Effector memory CD4-positive, alpha-beta T cell (primary cell): Measurements from ENCODE around the gene RIPOR1.

ENCODE experiments used
- DNase-seq, 3 donors: peaks; one replicate each; pipeline ENCODE4 v3.0.0-alpha.2; 2020
- H3K27ac ChIP-seq: 2 replicates; pipeline ENCODE4 v1.7.0; 2013; ENCODE audit warnings: mild to moderate bottlenecking, low read length, moderate library complexity; ENCODE audit not compliant: insufficient read depth, poor library complexity, severe bottlenecking
- H3K27me3 ChIP-seq: replicated peaks from 2 replicates; pipeline ENCODE4 v1.7.0; 2013; ENCODE audit warnings: mild to moderate bottlenecking, low read length; ENCODE audit not compliant: insufficient read depth, control insufficient read depth, poor library complexity, severe bottlenecking
- H3K36me3 ChIP-seq: 2 replicates; pipeline ENCODE4 v1.7.0; 2013; ENCODE audit warnings: mild to moderate bottlenecking, low read length, moderate library complexity; ENCODE audit not compliant: control insufficient read depth, insufficient read depth
- H3K4me1 ChIP-seq: 2 replicates; pipeline ENCODE4 v1.7.0; 2013; ENCODE audit warnings: low read length, mild to moderate bottlenecking; ENCODE audit not compliant: control insufficient read depth, insufficient read depth, poor library complexity, severe bottlenecking
- H3K4me3 ChIP-seq: 2 replicates; pipeline ENCODE4 v1.7.0; 2013; ENCODE audit warnings: low read length, low read depth, mild to moderate bottlenecking; ENCODE audit not compliant: insufficient read depth, poor library complexity, severe bottlenecking
- H3K9me3 ChIP-seq: 2 replicates; pipeline ENCODE4 v1.7.0; 2013; ENCODE audit warnings: mild to moderate bottlenecking, low read length, moderate library complexity; ENCODE audit not compliant: control insufficient read depth
- total RNA-seq, 3 donors: gene quantifications; one replicate each; lab custom pipeline; 2026; lab: John Stamatoyannopoulos, UW

The RIPOR1 gene, protein sequence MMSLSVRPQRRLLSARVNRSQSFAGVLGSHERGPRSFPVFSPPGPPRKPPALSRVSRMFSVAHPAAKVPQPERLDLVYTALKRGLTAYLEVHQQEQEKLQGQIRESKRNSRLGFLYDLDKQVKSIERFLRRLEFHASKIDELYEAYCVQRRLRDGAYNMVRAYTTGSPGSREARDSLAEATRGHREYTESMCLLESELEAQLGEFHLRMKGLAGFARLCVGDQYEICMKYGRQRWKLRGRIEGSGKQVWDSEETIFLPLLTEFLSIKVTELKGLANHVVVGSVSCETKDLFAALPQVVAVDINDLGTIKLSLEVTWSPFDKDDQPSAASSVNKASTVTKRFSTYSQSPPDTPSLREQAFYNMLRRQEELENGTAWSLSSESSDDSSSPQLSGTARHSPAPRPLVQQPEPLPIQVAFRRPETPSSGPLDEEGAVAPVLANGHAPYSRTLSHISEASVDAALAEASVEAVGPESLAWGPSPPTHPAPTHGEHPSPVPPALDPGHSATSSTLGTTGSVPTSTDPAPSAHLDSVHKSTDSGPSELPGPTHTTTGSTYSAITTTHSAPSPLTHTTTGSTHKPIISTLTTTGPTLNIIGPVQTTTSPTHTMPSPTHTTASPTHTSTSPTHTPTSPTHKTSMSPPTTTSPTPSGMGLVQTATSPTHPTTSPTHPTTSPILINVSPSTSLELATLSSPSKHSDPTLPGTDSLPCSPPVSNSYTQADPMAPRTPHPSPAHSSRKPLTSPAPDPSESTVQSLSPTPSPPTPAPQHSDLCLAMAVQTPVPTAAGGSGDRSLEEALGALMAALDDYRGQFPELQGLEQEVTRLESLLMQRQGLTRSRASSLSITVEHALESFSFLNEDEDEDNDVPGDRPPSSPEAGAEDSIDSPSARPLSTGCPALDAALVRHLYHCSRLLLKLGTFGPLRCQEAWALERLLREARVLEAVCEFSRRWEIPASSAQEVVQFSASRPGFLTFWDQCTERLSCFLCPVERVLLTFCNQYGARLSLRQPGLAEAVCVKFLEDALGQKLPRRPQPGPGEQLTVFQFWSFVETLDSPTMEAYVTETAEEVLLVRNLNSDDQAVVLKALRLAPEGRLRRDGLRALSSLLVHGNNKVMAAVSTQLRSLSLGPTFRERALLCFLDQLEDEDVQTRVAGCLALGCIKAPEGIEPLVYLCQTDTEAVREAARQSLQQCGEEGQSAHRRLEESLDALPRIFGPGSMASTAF
- total RNA-seq, result 11.8 to 23.6 (median 22.9) reads per million in 3 donors

DNA sequence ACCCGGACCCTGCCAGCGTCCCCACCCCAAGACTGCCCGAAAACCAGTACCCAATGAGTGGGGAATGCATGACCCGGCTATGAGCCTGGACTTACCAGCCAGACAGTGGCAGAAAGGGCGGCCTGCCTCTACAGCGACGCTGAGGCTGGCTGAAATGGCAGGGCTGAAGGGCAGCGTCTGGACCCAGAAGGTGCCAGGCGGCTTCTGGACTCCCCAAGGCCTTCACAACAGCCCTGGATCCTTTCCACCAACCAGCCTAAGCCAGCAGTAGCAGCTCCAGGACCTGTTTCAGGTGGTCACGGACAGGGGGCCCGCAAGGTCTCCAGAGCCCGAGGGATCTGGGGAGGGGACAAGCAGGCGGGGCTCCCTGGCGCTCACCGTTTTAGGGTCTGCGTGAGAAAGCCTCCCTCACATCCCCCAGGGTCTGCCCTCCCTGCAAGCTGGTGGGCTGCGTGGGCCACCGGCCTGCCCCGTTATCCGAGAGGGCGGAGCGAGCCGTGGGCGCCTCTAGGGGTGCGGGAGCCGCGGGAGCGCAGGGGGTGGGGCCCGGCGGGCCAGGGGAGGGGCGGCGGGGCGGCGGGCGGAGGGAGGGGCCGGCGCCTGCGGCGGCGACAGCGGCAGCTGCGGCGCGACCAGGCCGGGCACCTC, at the start of gene RIPOR1:
Gene RIPOR1 (plus strand): TSS at position 608 of the 648 bp plus-strand sequence. CDS start 9,618 bp downstream, outside the sequence.
- Histone ChIP-seq H3K4me3 (peak within 1 kb of the TSS; percentile 69), H3K27ac (no peak within 1 kb of the TSS), H3K36me3 (no peaks in the 10 kb centered on the region), H3K27me3 (peaks cover 11% of the 10 kb centered on the region), H3K4me1 (peaks cover 30% of the 10 kb centered on the region), H3K9me3 (no peaks in the 10 kb centered on the region)
- peak; percentile 26 to 45 (median 27) for DNase-seq

DNA sequence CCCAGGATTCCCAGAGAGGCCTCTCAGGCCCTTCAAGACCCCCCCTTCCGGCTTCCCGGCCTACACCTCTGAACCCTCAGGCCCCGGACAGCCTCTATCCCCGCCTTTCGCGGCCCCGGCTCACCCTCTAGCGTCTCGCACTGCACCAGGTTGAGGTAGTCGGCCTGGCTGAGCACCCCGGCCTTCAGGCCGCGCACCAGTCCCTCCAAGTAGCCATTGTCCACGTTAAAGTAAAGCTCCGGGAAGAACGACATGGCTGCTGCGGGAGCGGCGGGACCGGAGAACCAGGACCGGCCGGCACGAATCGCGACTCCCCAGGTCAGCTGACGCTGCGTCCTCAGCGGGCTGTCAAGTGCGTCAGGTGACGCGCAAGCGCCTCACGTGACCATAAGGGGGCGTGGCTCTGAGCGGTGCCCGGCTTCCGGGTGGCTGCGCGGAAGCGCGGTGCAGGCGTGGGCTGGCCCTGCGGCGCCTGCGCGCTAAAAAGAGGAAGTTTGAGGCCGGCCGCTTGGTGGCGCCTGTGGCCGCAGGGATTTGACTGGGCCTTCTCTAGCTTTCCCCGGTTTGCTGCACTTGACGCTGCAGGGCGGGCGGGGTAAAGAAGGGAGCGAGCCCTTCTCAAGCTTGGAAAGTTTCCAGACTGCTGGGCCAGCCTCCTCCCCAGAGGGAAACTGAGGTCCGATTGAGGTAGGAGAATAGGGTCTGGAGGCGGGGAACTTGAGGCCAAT, 47.6 kb upstream of the RIPOR1 start, which contains the start of gene ATP6V0D1:
Gene ATP6V0D1 (minus strand): TSS at position 325 of the 728 bp plus-strand sequence. CDS start 71 bp downstream, at position 254.
- peak within 1 kb of the TSS; percentile 98 for H3K27ac ChIP-seq
- DNase-seq, result peak; percentile 97 to 98 (median 97)
- H3K27me3 ChIP-seq, result no peaks in the 10 kb centered on the region
- peaks cover 7% of the 10 kb centered on the region for H3K36me3 ChIP-seq
- peaks cover 17% of the 10 kb centered on the region for H3K4me1 ChIP-seq
- no peaks in the 10 kb centered on the region for H3K9me3 ChIP-seq
- H3K4me3 ChIP-seq, result peak within 1 kb of the TSS; percentile 93

DNA sequence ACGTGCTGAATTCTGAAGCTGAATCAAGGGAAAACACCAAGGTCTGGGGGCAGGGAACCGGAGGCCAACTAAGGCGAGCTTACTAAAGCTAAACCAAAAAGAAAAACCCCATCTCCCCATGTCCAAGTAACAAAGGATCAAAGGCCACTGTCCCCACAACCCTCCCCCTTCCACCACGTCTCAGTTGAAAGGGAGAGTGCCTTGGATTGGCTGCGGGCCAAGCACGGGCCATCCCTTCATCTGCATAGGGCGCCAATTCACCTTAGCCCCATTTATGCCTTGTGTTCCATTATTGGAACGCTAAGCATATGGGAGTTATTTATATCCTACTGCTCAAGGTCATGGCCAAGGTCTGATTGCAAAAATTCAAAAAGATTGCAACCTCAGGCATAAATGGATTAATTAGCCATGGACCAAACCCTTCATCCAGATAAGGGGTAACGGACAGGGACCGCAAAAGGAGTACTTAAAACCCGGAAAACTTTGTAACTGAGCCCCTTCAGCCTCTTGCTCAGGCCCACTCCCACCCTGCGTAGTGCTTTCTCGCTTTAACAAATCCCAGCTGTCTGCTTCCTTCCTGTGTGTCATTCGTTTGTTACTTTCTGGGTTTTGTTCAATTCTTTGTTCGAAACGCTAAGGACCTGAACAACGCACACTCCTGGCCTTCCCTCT, 46.9 kb upstream of the RIPOR1 start:
- Histone ChIP-seq H3K9me3 (no peaks in the 10 kb centered on the region), H3K36me3 (peaks cover 7% of the 10 kb centered on the region), H3K4me3 (peak overlapping the region; percentile 93), H3K4me1 (peaks cover 17% of the 10 kb centered on the region), H3K27me3 (no peaks in the 10 kb centered on the region), H3K27ac (peak overlapping the region; percentile 98)
- DNase-seq, result peak in 2 of 3 donors; percentile 15 to 45

DNA sequence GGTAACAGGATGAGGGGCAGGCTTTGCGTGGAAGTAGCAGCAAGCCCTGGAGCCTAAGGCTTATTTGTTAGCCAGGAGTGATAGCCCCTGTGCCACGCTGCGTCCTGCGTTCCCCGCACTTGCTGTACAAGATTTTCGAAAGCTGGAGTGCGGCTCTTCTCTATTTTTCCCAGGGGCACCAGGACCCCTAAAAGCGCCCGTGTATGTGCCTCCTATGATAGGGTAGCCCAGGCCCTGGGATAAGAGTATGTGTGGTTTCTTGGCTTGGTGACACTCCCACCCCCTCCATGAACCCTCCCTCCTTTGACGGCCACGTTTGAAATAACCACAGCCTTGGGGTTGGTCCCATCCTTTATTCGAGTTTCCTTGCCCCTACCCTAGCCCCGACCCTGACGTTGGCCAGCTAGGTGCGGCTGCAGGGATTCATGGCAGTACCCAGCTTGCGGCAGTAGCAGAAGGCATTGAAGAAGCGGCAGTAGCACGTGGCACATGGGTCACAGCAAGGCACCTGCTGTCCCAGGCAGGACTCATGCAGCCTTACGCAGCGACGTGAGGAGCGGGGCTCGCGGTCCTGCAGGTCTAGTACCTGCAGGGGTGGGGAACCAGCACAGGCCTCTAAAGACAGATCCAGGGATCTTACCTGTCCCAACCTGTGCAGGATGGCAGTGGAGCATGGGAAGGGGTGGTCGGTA, 46.2 kb upstream of the RIPOR1 start:
- Histone ChIP-seq H3K9me3 (no peaks in the 10 kb centered on the region), H3K27ac (peak overlapping the region; percentile 98), H3K36me3 (peaks cover 7% of the 10 kb centered on the region), H3K27me3 (no peaks in the 10 kb centered on the region), H3K4me1 (peaks cover 17% of the 10 kb centered on the region), H3K4me3 (peak overlapping the region; percentile 93)
- no peak for DNase-seq

DNA sequence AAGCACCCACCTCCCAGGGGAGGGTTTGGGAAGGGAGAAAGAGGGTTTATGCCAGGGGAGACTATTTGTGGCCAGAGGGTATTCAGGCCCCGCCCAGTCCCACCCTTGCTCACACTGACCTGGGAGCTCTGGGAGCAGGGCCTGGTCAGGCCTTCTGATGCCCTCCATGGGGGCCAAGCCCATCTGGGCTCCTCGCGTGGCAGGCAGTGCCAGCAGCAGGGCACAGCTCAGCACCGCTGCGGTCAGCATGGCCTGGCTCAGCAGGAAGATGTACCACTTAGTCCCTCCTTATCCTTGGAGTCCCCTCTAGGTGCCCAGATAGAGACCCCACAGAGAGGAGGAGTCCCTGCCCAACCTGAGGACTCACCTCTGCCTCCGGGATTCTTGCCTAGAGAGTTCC, 45.5 kb upstream of the RIPOR1 start, which contains the start of gene AGRP:
Gene AGRP (minus strand): TSS at position 398 of the 400 bp plus-strand sequence. CDS start 149 bp downstream, at position 249.
- peak within 1 kb of the TSS; percentile 30 for H3K27ac ChIP-seq
- H3K4me3 ChIP-seq, result peak within 1 kb of the TSS; percentile 93
- peaks cover 7% of the 10 kb centered on the region for H3K36me3 ChIP-seq
- no peak for DNase-seq
- H3K27me3 ChIP-seq, result no peaks in the 10 kb centered on the region
- H3K4me1 ChIP-seq, result peaks cover 17% of the 10 kb centered on the region
- H3K9me3 ChIP-seq, result no peaks in the 10 kb centered on the region

DNA sequence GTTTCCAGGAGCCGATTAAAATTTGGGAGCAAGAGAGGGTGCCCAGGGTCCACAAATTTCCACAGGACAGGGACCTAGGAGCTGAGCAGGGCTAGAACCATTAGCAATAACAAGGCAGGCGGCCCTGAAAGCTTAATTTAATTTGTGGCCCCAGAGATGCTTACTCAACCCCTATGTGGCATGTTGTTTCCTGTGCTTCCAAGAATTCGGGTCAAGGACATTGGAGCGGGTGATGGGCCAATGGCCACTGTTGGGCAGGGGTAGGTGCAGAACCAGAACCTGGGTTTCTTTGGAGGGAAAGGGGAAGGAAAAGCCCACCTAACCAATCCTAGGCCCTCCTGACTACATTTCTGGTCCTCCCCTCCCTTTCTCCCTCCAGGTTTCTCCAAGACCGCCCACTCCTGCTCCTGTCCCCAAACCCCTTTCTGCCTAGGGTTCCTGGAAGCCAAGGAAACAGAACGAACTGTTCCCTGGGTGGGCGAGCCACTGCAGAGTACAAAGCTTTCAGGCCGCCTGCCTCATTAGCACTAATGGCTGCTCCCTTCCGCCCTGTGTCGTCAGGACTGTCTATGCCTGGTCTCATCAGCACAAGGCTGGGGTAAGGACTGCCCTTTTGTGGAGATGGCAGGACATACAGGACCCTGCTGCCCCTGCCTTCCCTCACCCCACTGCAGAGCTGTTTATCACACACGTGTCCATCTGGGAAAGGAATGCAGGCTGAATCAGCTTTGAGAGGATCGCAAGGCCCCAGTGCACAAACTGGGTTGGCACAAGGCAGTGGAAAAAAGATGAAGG, 44.7 kb upstream of the RIPOR1 start:
- no peaks in the 10 kb centered on the region for H3K9me3 ChIP-seq
- no peak overlapping the region for H3K4me3 ChIP-seq
- no peaks in the 10 kb centered on the region for H3K27me3 ChIP-seq
- no peak for DNase-seq
- peaks cover 7% of the 10 kb centered on the region for H3K36me3 ChIP-seq
- H3K4me1 ChIP-seq, result peaks cover 17% of the 10 kb centered on the region
- H3K27ac ChIP-seq, result no peak overlapping the region

DNA sequence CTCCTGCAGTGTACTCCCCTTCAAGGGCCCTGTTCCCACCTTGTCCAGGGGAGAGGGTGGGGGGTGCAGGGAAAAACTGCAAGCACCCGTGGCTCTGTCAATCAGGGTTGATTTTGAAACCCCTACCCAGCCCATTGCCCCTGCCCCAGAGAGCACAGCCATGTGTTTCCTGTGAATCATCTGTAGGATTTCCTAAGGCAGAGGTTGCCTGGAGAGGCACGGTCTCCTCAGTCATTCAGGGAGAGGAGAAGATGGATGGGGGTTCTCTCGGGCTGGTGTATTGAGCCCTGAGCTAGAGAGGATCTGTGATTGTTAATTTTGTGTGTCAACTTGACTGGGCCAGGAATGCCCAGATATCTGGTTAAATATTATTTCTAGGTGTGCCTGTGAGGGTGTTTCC, 41.8 kb upstream of the RIPOR1 start:
- DNase-seq, result no peak
- H3K27ac ChIP-seq, result no peak overlapping the region
- H3K4me1 ChIP-seq, result peaks cover 12% of the 10 kb centered on the region
- H3K4me3 ChIP-seq, result no peak overlapping the region
- H3K36me3 ChIP-seq, result peaks cover 7% of the 10 kb centered on the region
- no peaks in the 10 kb centered on the region for H3K27me3 ChIP-seq
- H3K9me3 ChIP-seq, result no peaks in the 10 kb centered on the region
